GM12874 (cell line): ENCODE results near the gene CCDC12.

Source experiments
- TF ChIP-seq, protein P1 (sequence below): IDR thresholded peaks from 2 replicates; pipeline ENCODE4 v1.5.1; 2011; ENCODE audit warnings: low read depth, mild to moderate bottlenecking, control low read depth, low read length, moderate library complexity; ENCODE audit not compliant: insufficient read depth

The CCDC12 gene

DNA sequence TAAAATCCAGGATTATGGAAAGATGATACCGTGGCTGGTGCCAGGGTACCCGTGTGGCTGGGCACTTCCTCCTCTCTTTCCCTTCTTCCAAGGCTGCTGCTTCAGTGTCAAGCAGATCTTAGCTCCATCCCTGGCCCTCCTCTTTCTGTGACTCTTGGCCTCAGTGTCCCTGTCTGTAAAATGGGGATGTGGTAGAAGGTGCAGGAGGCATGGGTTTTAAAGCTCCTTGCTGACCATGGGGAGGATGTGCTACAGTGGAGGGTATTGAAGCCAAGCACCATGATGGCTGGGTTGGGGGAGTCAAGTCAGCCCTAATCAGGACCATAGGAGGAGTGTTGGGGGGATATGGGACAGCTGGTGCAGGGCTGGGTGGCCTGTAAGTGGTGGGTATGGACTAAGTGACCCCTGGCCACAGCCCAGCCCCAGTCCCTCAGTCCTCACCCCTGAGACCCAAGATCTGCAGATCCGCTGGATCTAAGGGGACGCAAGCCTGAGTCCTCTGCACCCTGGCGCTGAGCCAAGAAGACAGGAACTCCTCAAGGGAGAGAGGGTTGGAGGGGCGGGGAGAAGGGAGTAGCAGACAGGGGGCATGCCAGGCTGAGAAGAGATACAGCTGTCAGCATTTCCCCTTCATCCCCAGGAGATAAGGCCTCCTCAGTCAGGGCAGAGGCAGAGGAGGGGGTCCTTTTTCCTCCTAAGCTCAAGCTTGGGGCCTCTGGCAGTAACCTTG, 87.0 kb downstream of the CCDC12 start:
- TF ChIP-seq, protein P1, sequence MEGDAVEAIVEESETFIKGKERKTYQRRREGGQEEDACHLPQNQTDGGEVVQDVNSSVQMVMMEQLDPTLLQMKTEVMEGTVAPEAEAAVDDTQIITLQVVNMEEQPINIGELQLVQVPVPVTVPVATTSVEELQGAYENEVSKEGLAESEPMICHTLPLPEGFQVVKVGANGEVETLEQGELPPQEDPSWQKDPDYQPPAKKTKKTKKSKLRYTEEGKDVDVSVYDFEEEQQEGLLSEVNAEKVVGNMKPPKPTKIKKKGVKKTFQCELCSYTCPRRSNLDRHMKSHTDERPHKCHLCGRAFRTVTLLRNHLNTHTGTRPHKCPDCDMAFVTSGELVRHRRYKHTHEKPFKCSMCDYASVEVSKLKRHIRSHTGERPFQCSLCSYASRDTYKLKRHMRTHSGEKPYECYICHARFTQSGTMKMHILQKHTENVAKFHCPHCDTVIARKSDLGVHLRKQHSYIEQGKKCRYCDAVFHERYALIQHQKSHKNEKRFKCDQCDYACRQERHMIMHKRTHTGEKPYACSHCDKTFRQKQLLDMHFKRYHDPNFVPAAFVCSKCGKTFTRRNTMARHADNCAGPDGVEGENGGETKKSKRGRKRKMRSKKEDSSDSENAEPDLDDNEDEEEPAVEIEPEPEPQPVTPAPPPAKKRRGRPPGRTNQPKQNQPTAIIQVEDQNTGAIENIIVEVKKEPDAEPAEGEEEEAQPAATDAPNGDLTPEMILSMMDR = no peak

DNA sequence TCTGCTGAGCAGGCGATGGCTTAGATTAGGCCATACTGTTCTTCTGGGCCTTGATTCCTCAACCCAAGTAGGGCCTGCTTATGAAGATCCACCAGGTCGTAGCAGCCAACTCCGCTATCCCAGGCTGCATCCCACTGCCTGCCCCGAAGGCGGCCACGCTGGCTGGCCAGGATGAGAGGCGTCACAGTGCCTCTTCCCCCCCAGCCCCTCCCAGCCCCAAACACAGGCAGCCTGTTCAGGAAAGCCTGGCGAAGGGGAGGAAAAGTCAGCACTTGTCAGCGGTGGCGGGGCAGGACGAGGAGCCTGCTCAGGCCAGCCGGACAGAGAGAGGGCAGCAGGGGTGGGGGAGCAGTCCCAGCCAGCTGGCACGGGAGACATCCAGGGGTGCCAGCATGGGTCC, 87.8 kb downstream of the CCDC12 start:
- TF ChIP-seq, protein P1 = no peak

DNA sequence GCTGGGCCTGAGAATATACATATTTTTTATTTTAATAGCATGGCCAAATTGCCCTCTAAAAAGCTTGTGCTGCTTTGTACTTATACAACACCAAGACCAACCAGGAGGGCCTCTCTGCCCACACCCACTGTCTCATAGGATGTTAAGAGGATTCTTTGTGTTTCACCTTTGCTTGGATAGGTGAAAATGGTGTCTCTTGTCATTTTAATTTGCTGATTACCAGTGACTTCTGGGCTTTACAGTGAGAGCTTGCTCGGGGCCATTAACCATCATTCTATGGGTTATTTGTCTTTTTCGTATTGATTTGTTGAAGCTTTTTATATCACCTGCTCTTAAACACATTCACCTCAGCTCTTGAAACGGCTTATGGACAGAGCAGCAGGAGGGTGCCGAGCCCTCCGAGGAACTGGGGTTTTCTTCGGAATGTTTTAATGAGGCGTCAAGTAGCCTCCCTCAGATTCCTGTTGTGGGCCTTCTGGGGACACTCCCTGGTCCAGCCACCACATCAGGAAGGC, 88.5 kb downstream of the CCDC12 start:
- TF ChIP-seq, protein P1 = no peak

DNA sequence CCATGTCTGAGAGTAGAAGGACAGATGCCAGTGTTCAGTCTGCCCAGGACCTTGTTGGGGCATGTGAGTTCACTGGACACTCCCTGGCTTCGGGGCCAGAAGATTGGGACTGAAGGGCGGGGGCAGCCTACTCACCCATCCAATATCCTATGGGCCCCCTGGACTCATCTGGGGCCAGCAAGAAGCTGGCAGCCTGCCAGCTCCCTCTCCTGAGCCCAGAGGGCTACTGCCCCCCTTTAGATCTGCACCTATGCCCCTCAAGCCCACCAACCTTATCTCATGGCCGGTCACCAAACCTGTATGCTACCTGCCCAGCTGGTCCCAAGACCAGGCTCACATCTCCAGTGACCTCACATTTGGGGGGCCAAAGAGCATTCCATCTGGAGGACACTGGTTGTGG, 90.9 kb downstream of the CCDC12 start:
- TF ChIP-seq, protein P1 = no peak

DNA sequence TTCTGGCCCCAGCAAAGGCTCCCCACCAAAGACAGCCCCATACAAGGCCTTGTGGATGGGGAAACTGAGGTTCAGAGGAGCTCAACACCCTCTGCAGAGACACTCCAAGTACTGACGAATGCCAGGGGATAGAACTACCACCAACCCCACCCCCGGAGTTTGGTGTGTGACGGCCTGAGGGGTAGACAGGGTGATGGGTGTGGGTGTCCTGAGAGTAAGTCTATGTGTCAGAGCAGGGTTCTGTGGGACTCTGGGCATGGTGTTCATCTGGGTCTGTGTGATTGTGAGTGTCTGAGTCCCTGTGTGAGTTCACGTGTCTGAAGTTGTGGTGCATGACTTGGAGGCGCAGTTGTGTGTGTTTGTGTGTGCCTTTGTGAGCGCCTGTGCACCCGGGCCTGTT, 91.6 kb downstream of the CCDC12 start:
- TF ChIP-seq, protein P1 = no peak

DNA sequence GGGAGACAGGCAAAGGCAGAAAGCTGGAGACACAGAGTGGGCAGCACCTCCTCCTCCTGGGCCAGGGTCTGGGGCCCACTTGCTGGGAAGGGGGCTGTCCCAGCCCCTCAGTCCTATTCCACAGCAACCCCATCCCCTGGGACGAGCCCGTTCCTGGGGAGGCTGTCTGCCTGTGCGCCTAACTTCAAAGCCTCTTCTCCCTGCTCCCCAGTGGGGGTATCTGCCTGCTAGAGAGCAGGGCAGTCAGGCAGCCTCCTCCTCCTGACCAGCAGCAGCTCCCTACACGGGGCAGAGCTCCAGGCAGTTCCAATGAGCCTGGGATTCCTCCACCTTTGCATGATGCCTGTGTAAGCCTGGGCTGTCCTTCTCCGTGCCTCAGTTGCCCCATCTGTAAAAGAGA, 92.1 kb downstream of the CCDC12 start:
- TF ChIP-seq, protein P1 = no peak

DNA sequence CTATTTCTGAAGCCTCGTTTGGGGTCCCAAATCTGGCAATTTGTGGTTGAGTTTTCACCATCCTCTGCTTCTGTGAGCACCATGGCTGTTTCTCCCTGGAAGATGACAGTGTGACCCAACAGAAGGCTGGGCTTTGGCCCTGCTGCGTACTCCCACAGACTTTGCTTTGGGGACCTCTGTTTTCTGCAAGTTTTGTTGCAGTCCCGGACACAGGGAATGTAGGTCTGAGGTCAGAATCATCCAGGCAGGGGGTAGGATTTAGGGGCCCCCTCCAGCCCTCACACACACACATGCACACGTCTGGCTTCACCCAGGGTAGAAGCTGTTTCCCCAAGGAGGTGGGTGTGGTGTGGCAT, 92.7 kb downstream of the CCDC12 start:
- TF ChIP-seq, protein P1 = no peak
